Measurements from ENCODE around the gene STRBP. TPM values are rescaled to one million over a fixed set of nuclear protein-coding genes. Genes with fewer than 3 reads are reported as not detected.
A peak's percentile ranks its signal among the peaks of the same experiment; 100 is the strongest.

Gene STRBP
- total RNA-seq, 1 donor from 2014 or later, result 65.9 TPM

- Mint-ChIP-seq H3K27me3 (ENCODE audit: low read depth) (peaks cover 8% of the 10 kb centered on the region), H3K36me3 (peaks cover 1% of the 10 kb centered on the region), H3K4me1 (peaks cover 40% of the 10 kb centered on the region), H3K4me3 (no peak overlapping the region), H3K27ac (no peak overlapping the region), H3K9me3 (no peaks in the 10 kb centered on the region)
- no peak for TF ChIP-seq CTCF (IDR thresholded peaks at IDR 0.05; ENCODE audit: unreplicated experiment)
- no peak for DNase-seq (ENCODE audit: low spot score in 2 of 2, unreplicated experiment in 2 of 2)
Measured at GRCh38 chr9:123234853-123235252, 33.5 kb downstream of the STRBP start.

GRCh38 chr9:123232332-123232731 is 36.1 kb downstream of the STRBP start:
- no peak overlapping the region for H3K4me3 Mint-ChIP-seq
- H3K4me1 Mint-ChIP-seq, result peaks cover 33% of the 10 kb centered on the region
- no peak for TF ChIP-seq CTCF (IDR thresholded peaks at IDR 0.05; ENCODE audit: unreplicated experiment)
- peaks cover 1% of the 10 kb centered on the region for H3K36me3 Mint-ChIP-seq
- peaks cover 4% of the 10 kb centered on the region for H3K27me3 Mint-ChIP-seq (ENCODE audit: low read depth)
- H3K9me3 Mint-ChIP-seq, result no peaks in the 10 kb centered on the region
- no peak for DNase-seq (ENCODE audit: low spot score in 2 of 2, unreplicated experiment in 2 of 2)
- peak overlapping the region; percentile 58 for H3K27ac Mint-ChIP-seq

GRCh38 chr9:123231421-123231820 is 37.0 kb downstream of the STRBP start:
- peak overlapping the region; percentile 58 for H3K27ac Mint-ChIP-seq
- TF ChIP-seq CTCF (IDR thresholded peaks at IDR 0.05; ENCODE audit: unreplicated experiment), result no peak
- H3K36me3 Mint-ChIP-seq, result peaks cover 4% of the 10 kb centered on the region
- no peak overlapping the region for H3K4me3 Mint-ChIP-seq
- peaks cover 33% of the 10 kb centered on the region for H3K4me1 Mint-ChIP-seq
- DNase-seq (ENCODE audit: low spot score in 2 of 2, unreplicated experiment in 2 of 2), result no peak
- no peaks in the 10 kb centered on the region for H3K27me3 Mint-ChIP-seq (ENCODE audit: low read depth)
- H3K9me3 Mint-ChIP-seq, result no peaks in the 10 kb centered on the region

- Mint-ChIP-seq H3K36me3 (peaks cover 3% of the 10 kb centered on the region), H3K4me1 (peaks cover 33% of the 10 kb centered on the region), H3K4me3 (no peak overlapping the region), H3K27ac (no peak overlapping the region), H3K27me3 (ENCODE audit: low read depth) (peaks cover 6% of the 10 kb centered on the region), H3K9me3 (no peaks in the 10 kb centered on the region)
- no peak for DNase-seq (ENCODE audit: low spot score in 2 of 2, unreplicated experiment in 2 of 2)
- TF ChIP-seq CTCF (IDR thresholded peaks at IDR 0.05; ENCODE audit: unreplicated experiment), result no peak
Measured at GRCh38 chr9:123228967-123229366, 39.4 kb downstream of the STRBP start.

- Mint-ChIP-seq H3K4me1 (peaks cover 15% of the 10 kb centered on the region), H3K27me3 (ENCODE audit: low read depth) (peaks cover 6% of the 10 kb centered on the region), H3K27ac (no peak overlapping the region), H3K4me3 (no peak overlapping the region), H3K9me3 (no peaks in the 10 kb centered on the region), H3K36me3 (peaks cover 3% of the 10 kb centered on the region)
- DNase-seq (ENCODE audit: low spot score in 2 of 2, unreplicated experiment in 2 of 2), result no peak
- no peak for TF ChIP-seq CTCF (IDR thresholded peaks at IDR 0.05; ENCODE audit: unreplicated experiment)
Measured at GRCh38 chr9:123225995-123226394, 42.4 kb downstream of the STRBP start.

- Mint-ChIP-seq H3K9me3 (no peaks in the 10 kb centered on the region), H3K36me3 (peaks cover 3% of the 10 kb centered on the region), H3K4me1 (peaks cover 15% of the 10 kb centered on the region), H3K27me3 (ENCODE audit: low read depth) (peaks cover 6% of the 10 kb centered on the region), H3K4me3 (no peak overlapping the region), H3K27ac (no peak overlapping the region)
- no peak for DNase-seq (ENCODE audit: low spot score in 2 of 2, unreplicated experiment in 2 of 2)
- TF ChIP-seq CTCF (IDR thresholded peaks at IDR 0.05; ENCODE audit: unreplicated experiment), result no peak
Measured at GRCh38 chr9:123225374-123225813, 43.0 kb downstream of the STRBP start.
